C4-2B (cell line): ENCODE results near the gene SLIT3.

ENCODE experiments used
- H3K27ac ChIP-seq: fragments of 450-650 bp; 2 replicates; pipeline ENCODE4 v1.5.1; 2017
- ZFX ChIP-seq: fragments of 450-650 bp; IDR thresholded peaks from 2 replicates; pipeline ENCODE4 v1.6.1; 2017
- TF ChIP-seq, protein P1 (sequence below): fragments of 450-650 bp; conservative IDR thresholded peaks from 2 replicates; pipeline ENCODE4 v1.5.1; 2017; ENCODE audit warnings: mild to moderate bottlenecking

The SLIT3 gene

DNA sequence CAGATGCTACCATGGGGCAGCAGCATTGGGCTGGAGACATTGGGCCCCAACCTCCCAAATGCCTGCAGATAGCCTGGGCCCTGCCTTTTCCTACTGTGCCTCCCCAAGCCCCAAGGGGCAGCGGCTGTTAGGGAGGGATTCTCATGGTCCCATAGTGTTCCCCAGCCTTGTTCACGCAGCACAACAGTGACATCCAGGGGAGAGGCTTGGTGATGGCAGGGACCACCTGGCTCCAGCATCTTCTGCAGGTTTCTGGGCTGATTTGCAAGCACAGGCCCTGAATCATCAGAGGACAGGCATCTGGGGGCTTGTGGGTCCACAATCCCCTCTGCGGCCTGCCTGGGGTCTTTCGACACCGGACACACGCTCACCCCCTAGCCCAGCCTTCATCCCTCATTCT lies 354.6 kb downstream of the SLIT3 start:
- H3K27ac ChIP-seq: no peak overlapping the region
- no peak for TF ChIP-seq ZFX
- TF ChIP-seq, protein P1, sequence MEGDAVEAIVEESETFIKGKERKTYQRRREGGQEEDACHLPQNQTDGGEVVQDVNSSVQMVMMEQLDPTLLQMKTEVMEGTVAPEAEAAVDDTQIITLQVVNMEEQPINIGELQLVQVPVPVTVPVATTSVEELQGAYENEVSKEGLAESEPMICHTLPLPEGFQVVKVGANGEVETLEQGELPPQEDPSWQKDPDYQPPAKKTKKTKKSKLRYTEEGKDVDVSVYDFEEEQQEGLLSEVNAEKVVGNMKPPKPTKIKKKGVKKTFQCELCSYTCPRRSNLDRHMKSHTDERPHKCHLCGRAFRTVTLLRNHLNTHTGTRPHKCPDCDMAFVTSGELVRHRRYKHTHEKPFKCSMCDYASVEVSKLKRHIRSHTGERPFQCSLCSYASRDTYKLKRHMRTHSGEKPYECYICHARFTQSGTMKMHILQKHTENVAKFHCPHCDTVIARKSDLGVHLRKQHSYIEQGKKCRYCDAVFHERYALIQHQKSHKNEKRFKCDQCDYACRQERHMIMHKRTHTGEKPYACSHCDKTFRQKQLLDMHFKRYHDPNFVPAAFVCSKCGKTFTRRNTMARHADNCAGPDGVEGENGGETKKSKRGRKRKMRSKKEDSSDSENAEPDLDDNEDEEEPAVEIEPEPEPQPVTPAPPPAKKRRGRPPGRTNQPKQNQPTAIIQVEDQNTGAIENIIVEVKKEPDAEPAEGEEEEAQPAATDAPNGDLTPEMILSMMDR: no peak

DNA sequence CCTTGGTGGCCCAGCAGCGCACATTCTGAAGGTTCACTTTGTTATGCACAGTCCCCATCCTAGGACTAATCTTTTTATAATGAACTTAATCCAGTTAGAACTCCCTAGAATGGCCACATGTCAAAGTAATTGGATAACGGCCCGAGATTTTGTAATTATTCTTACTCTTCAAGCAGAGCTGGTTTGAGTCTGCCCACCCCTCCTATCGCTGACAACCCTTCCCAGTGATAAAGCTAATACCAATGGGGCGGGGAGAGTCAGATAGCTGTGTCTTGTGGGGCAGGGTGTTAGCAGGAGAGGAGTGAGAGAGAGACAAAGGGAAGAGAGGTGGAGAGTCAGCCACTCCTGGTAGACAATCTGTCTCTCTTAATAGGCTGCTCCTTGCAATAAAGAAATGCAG lies 356.9 kb downstream of the SLIT3 start:
- TF ChIP-seq ZFX: no peak
- TF ChIP-seq, protein P1: no peak
- H3K27ac ChIP-seq: no peak overlapping the region

DNA sequence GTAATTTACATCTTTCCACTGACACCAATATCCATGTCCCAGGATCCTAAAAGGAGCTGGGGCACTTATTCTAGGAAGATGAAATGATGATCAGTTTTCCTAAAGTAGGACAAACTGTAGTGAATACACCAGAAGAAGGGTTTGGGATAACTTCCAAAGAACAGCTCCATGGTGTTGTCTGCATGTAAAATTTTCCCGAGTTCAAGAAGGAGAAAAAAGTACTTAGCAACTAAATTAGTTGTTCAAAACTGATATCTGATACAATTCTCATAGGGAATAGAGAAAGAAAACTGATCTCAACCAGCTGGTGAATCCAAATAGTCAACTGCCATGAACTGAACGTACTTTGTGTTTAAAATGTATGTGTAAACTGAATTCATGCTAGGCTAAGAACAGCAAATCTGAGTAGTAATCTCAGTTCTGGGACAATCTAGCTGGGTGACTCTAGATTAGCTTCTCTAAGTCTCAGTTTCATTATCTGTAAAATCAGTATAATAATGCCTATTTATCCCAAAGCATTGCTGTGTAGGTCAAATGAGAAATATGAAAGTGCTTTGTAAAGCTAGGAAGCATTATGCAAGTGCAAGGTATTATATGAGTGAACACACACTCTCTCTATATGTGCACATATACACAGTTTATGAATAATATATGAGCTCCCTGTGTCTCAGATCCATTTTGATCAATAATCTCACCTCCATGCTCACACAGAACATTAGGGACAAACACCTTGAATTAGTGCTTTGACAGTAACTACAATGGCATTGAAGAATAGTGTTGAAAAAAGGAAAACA lies 357.7 kb downstream of the SLIT3 start:
- TF ChIP-seq, protein P1: no peak
- TF ChIP-seq ZFX: no peak
- no peak overlapping the region for H3K27ac ChIP-seq

DNA sequence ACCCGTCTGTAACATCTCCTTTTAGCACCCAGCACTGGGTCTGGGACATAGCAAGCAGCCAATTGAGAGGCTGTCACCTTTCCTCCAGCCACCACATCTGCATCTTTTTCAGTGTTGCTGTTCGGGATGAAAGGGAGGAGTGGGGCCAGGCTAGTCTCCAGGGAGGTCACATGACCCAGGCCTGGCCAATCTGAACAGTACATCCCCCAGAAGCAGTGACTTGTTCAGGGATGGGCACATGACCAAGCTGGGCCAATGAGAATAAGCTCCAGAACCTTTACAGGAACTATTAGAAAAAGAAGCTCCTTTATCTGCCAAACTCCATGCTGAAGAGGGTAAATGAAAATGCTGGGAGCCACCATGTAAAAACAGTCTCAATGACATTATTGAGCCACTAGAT lies 359.0 kb downstream of the SLIT3 start:
- TF ChIP-seq, protein P1: no peak
- TF ChIP-seq ZFX: no peak
- no peak overlapping the region for H3K27ac ChIP-seq

DNA sequence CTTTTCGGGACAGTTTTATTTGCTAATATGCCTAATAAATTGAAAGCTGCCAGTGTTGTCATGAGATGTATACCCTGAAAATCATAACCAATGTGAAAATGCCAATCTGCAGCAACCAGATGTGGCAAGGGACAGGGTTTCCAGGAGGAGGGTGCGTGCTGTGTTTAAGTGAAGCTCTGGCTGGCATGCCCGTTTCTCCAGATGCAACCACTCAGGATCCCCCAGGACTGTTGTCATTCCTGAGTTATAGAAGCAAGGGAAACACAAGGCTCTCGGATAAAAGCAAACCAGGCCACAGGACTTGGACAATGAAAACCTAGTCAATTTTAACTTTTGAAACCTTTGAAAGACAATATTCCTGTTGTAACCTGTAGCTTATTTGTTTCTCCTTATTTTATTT lies 360.2 kb downstream of the SLIT3 start:
- no peak for TF ChIP-seq ZFX
- TF ChIP-seq, protein P1: no peak
- H3K27ac ChIP-seq: no peak overlapping the region

DNA sequence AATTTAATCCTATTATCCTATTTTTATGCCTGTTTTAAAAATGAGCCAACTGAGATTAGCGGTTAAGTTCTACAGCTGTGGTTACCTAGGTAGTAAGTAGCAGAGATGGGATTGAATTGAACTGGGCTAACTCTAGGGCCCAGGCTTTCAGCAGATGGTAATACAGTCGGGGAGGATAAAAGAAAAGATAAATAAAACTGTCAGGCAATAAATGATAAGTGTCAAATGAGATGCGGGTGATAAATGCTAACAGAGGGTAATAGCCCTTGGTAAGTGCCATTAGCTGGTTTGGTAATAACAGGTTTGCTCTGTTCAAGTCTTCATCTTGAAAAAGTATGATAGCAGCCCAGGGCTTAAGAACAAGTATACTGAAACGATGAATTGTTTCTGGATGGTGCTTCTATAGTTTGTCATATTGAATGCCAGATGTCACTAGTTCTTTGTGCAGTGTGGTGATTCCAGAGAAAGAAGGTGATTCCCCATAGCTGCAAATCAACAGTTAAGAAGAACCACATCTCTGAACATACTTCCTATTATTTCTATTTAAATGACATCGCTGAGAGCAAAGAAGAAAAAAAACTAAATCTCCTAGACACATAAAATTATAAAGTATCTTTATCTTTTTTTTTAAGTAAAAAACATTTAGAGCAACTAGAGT lies 360.9 kb downstream of the SLIT3 start:
- H3K27ac ChIP-seq: no peak overlapping the region
- TF ChIP-seq, protein P1: no peak
- no peak for TF ChIP-seq ZFX

DNA sequence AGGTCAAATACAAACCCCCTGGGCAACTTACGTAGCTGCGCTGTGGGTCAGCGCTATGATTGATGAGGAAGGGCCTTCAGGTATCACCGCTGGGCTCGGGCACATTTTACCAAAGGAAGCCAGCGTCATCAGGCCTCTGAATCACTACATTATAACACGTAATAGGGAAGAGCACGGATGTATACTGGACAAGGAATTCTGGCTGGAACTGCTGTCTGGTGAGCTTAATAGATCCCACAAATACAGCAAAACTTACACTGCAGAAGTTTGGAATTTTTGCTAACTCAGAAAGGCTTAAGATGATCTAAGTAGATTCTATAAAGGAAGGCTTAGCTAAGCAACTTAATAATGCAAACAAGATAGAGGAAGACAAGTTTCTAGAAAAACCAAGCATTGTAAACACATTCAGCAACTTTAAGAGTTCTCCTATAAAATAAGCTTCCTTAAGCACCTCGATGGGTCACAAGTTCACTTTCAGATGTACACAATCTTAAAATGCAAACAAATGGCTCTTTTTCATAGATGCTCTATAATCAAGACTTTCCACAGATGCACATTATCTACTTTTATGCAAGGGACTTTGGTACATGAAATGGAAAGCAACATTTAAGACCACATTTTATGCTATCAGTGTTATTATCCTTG lies 361.7 kb downstream of the SLIT3 start:
- H3K27ac ChIP-seq: no peak overlapping the region
- TF ChIP-seq ZFX: no peak
- TF ChIP-seq, protein P1: no peak
